Nephron progenitor cell (in vitro differentiated cells): Measurements from ENCODE around the gene MAPKAPK2.

Experiments used
- DNase-seq: peaks from one replicate; pipeline ENCODE4 v3.0.0; 2021
- H3K27ac Mint-ChIP-seq: 2 replicates; pipeline ENCODE4 v1.8.0; 2021; ENCODE audit warnings: mild to moderate bottlenecking, moderate library complexity, mixed read lengths
- H3K27me3 Mint-ChIP-seq: 2 replicates; pipeline ENCODE4 v1.8.0; 2021; ENCODE audit warnings: mild to moderate bottlenecking, low read depth, mixed read lengths; ENCODE audit not compliant: poor library complexity
- H3K36me3 Mint-ChIP-seq: 2 replicates; pipeline ENCODE4 v1.8.0; 2021; ENCODE audit warnings: low read depth, mixed read lengths
- H3K4me1 Mint-ChIP-seq: 2 replicates; pipeline ENCODE4 v1.8.0; 2021; ENCODE audit warnings: mixed read lengths
- H3K4me3 Mint-ChIP-seq: 2 replicates; pipeline ENCODE4 v1.8.0; 2021; ENCODE audit warnings: mild to moderate bottlenecking, moderate library complexity, mixed read lengths
- H3K9me3 Mint-ChIP-seq: 2 replicates; pipeline ENCODE4 v1.8.0; 2021; ENCODE audit warnings: mild to moderate bottlenecking, moderate library complexity, mixed read lengths
- CTCF ChIP-seq: fragments of 200-600 bp; sonication (generic); IDR thresholded peaks from 2 replicates; pipeline ENCODE4 v1.5.0; 2021; ENCODE audit warnings: antibody characterized with exemption

MAPKAPK2 gene

GRCh38 chr1:206722751-206723461, 38.2 kb downstream of the MAPKAPK2 start:
- Mint-ChIP-seq H3K36me3 (no peaks in the 10 kb centered on the region), H3K4me1 (peaks cover 43% of the 10 kb centered on the region), H3K9me3 (no peaks in the 10 kb centered on the region), H3K27me3 (peaks cover 2% of the 10 kb centered on the region), H3K27ac (no peak overlapping the region), H3K4me3 (no peak overlapping the region)
- no peak for TF ChIP-seq CTCF
- no peak for DNase-seq

GRCh38 chr1:206723462-206723804, 38.7 kb downstream of the MAPKAPK2 start:
- Mint-ChIP-seq H3K4me1 (peaks cover 41% of the 10 kb centered on the region), H3K27ac (no peak overlapping the region), H3K27me3 (peaks cover 2% of the 10 kb centered on the region), H3K9me3 (no peaks in the 10 kb centered on the region), H3K4me3 (no peak overlapping the region), H3K36me3 (no peaks in the 10 kb centered on the region)
- TF ChIP-seq CTCF = no peak
- no peak for DNase-seq

GRCh38 chr1:206723805-206724472, 39.2 kb downstream of the MAPKAPK2 start:
- H3K27ac Mint-ChIP-seq = peak overlapping the region; percentile 29
- peaks cover 38% of the 10 kb centered on the region for H3K4me1 Mint-ChIP-seq
- H3K27me3 Mint-ChIP-seq = peaks cover 2% of the 10 kb centered on the region
- no peak for TF ChIP-seq CTCF
- DNase-seq = no peak
- no peaks in the 10 kb centered on the region for H3K36me3 Mint-ChIP-seq
- no peaks in the 10 kb centered on the region for H3K9me3 Mint-ChIP-seq
- H3K4me3 Mint-ChIP-seq = no peak overlapping the region

GRCh38 chr1:206725109-206725963, 40.6 kb downstream of the MAPKAPK2 start:
- H3K27ac Mint-ChIP-seq = no peak overlapping the region
- H3K27me3 Mint-ChIP-seq = peaks cover 2% of the 10 kb centered on the region
- no peaks in the 10 kb centered on the region for H3K9me3 Mint-ChIP-seq
- no peak overlapping the region for H3K4me3 Mint-ChIP-seq
- TF ChIP-seq CTCF = peak; percentile 51
- peaks cover 9% of the 10 kb centered on the region for H3K36me3 Mint-ChIP-seq
- peak; percentile 65 for DNase-seq
- peaks cover 27% of the 10 kb centered on the region for H3K4me1 Mint-ChIP-seq

GRCh38 chr1:206727981-206728696, 43.4 kb downstream of the MAPKAPK2 start:
- Mint-ChIP-seq H3K9me3 (no peaks in the 10 kb centered on the region), H3K4me3 (no peak overlapping the region), H3K27ac (no peak overlapping the region), H3K36me3 (peaks cover 21% of the 10 kb centered on the region), H3K4me1 (peaks cover 22% of the 10 kb centered on the region), H3K27me3 (peaks cover 6% of the 10 kb centered on the region)
- DNase-seq = no peak
- TF ChIP-seq CTCF = no peak
